ENCODE results near the gene TSPAN4. TPM values are rescaled to one million over a fixed set of nuclear protein-coding genes. Genes with fewer than 3 reads are reported as not detected.

The TSPAN4 gene
- total and polyA plus RNA-seq, 2 of the 13 experiments (the other 11 are each of a cell fraction or from before 2014, with no cell fraction given): 31.7 to 68.3 TPM

GRCh38 chr11:910589-911030, 68.0 kb downstream of the TSPAN4 start, which contains the start of gene CHID1 (continued):
- TF ChIP-seq ZFP91 (CRISPR knock-in tag; IDR thresholded peaks at IDR 0.05; ENCODE audit: borderline replicate concordance) (peak; percentile 75; the same call in 1 of the 2 replicates), ZNF136 (CRISPR knock-in tag; IDR thresholded peaks at IDR 0.05; ENCODE audit: low read depth) (no peak), ZNF225 (CRISPR knock-in tag; IDR thresholded peaks at IDR 0.05) (0 out of 2 replicates have a peak, but pooled peaks have one; percentile 63), ARNTL (CRISPR knock-in tag; IDR thresholded peaks at IDR 0.05) (no peak), ZSCAN21 (CRISPR knock-in tag; IDR thresholded peaks at IDR 0.05; ENCODE audit: borderline replicate concordance) (peak; percentile 84; the same call in 1 of the 2 replicates), ZNF564 (CRISPR knock-in tag; IDR thresholded peaks at IDR 0.05) (no peak), RNF2 (conservative IDR thresholded peaks at IDR 0.05; ENCODE audit: low read depth) (no peak), GATAD1 (CRISPR knock-in tag; IDR thresholded peaks at IDR 0.05) (peak; percentile 88), HDAC2 (CRISPR knock-in tag; IDR thresholded peaks at IDR 0.05) (0 out of 2 replicates have a peak, but pooled peaks have one; percentile 29), REST (IDR thresholded peaks at IDR 0.05; ENCODE audit: borderline replicate concordance in 1 of 2, low read depth in 1 of 2, low read length in 2 of 2) (no peak), ZNF644 (CRISPR knock-in tag; IDR thresholded peaks at IDR 0.05; ENCODE audit: low read depth) (no peak), TEAD3 (CRISPR knock-in tag; optimal IDR thresholded peaks at IDR 0.05; ENCODE audit: borderline replicate concordance) (no peak), NR1H2 (CRISPR knock-in tag; IDR thresholded peaks at IDR 0.05; ENCODE audit: borderline replicate concordance, low read depth) (no peak), ZNF781 (CRISPR knock-in tag; IDR thresholded peaks at IDR 0.05; ENCODE audit: borderline replicate concordance, not compliant biosample characterization) (no peak), HOXA7 (CRISPR knock-in tag; IDR thresholded peaks at IDR 0.05) (no peak; the same call in 1 of the 2 replicates), ZFAT (CRISPR knock-in tag; conservative IDR thresholded peaks at IDR 0.05) (no peak), ZNF782 (CRISPR knock-in tag; IDR thresholded peaks at IDR 0.05; ENCODE audit: borderline replicate concordance) (no peak), GPBP1L1 (CRISPR knock-in tag; IDR thresholded peaks at IDR 0.05) (no peak), ZNF10 (CRISPR knock-in tag; IDR thresholded peaks at IDR 0.05; ENCODE audit: borderline replicate concordance, low read depth) (no peak), ZNF597 (CRISPR knock-in tag; IDR thresholded peaks at IDR 0.05) (no peak), ZNF567 (CRISPR knock-in tag; IDR thresholded peaks at IDR 0.05; ENCODE audit: borderline replicate concordance) (peak; percentile 84; the same call in 1 of the 2 replicates), MBD4 (IDR thresholded peaks at IDR 0.05; ENCODE audit: borderline replicate concordance, low read length) (no peak)
